SK-N-SH treated with all-trans-retinoic acid at 6 μM for 48 hours (cell line): Measurements from ENCODE around the gene SYDE2.

ENCODE experiments used
- ATAC-seq: fragments of 200-7000 bp; cut with Tn5 transposase; 3 replicates; pipeline ENCODE4 v1.9.1; 2020; ENCODE audit warnings: mild to moderate bottlenecking, moderate library complexity
- ARNTL ChIP-seq: fragments of 450-650 bp; formaldehyde crosslinking; IDR thresholded peaks from 2 replicates; pipeline ENCODE4 v1.5.0; 2020; ENCODE audit warnings: low read depth, mild to moderate bottlenecking, moderate library complexity, borderline replicate concordance
- BACH2 ChIP-seq: fragments of 250-450 bp; sonication (Bioruptor Pico); IDR thresholded peaks from 2 replicates; pipeline ENCODE4 v1.9.0; 2021; ENCODE audit warnings: mild to moderate bottlenecking, borderline replicate concordance
- CSDC2 ChIP-seq: fragments of 250-450 bp; sonication (Bioruptor Pico); IDR thresholded peaks from 2 replicates; pipeline ENCODE4 v1.5.0; 2020; ENCODE audit warnings: mild to moderate bottlenecking, moderate library complexity
- ESRRG ChIP-seq: fragments of 250-450 bp; sonication (Bioruptor Pico); IDR thresholded peaks from 2 replicates; pipeline ENCODE4 v1.6.1; 2021; ENCODE audit warnings: mild to moderate bottlenecking
- GLIS3 ChIP-seq: fragments of 250-450 bp; sonication (Bioruptor Pico); IDR thresholded peaks from 2 replicates; pipeline ENCODE4 v1.5.0; 2020; ENCODE audit warnings: mild to moderate bottlenecking, moderate library complexity
- ISL1 ChIP-seq: fragments of 250-450 bp; sonication (Bioruptor Pico); IDR thresholded peaks from 2 replicates; pipeline ENCODE4 v2.1.2; 2022; ENCODE audit warnings: mild to moderate bottlenecking, moderate library complexity
- PPARA ChIP-seq: fragments of 250-450 bp; sonication (Bioruptor Pico); IDR thresholded peaks from 2 replicates; pipeline ENCODE4 v1.5.0; 2020; ENCODE audit warnings: mild to moderate bottlenecking, borderline replicate concordance
- RARB ChIP-seq: fragments of 250-450 bp; sonication (Bioruptor Pico); IDR thresholded peaks from 2 replicates; pipeline ENCODE4 v1.8.0; 2021; ENCODE audit warnings: mild to moderate bottlenecking, moderate library complexity
- SNAI2 ChIP-seq: fragments of 250-450 bp; sonication (Bioruptor Pico); IDR thresholded peaks from 2 replicates; pipeline ENCODE4 v1.5.0; 2020; ENCODE audit warnings: mild to moderate bottlenecking, moderate library complexity
- TCF4 ChIP-seq: fragments of 250-450 bp; sonication (Bioruptor Pico); IDR thresholded peaks from 2 replicates; pipeline ENCODE4 v1.8.0; 2021; ENCODE audit warnings: mild to moderate bottlenecking, moderate library complexity, borderline replicate concordance
- TOX ChIP-seq: fragments of 250-450 bp; sonication (Bioruptor Pico); IDR thresholded peaks from 2 replicates; pipeline ENCODE4 v1.8.0; 2021; ENCODE audit warnings: mild to moderate bottlenecking, moderate library complexity, borderline replicate concordance
- ZC3H10 ChIP-seq: fragments of 250-450 bp; sonication (Bioruptor Pico); IDR thresholded peaks from 2 replicates; pipeline ENCODE4 v1.5.1; 2021; ENCODE audit warnings: mild to moderate bottlenecking, moderate library complexity
- ZFP3 ChIP-seq: fragments of 250-450 bp; sonication (Bioruptor Pico); IDR thresholded peaks from 2 replicates; pipeline ENCODE4 v1.5.0; 2020; ENCODE audit warnings: mild to moderate bottlenecking, moderate library complexity
- ZFP30 ChIP-seq: fragments of 450-650 bp; formaldehyde crosslinking; IDR thresholded peaks from 2 replicates; pipeline ENCODE4 v1.5.0; 2022; ENCODE audit warnings: mild to moderate bottlenecking, moderate library complexity
- ZNF70 ChIP-seq: fragments of 450-650 bp; formaldehyde crosslinking; IDR thresholded peaks from 2 replicates; pipeline ENCODE4 v1.5.0; 2020; ENCODE audit warnings: mild to moderate bottlenecking, moderate library complexity
- TF ChIP-seq, protein P1 (sequence below): fragments of 250-450 bp; sonication (Bioruptor Pico); IDR thresholded peaks from 2 replicates; pipeline ENCODE4 v1.8.0; 2021; ENCODE audit warnings: low read depth, mild to moderate bottlenecking, moderate library complexity, borderline replicate concordance
- TF ChIP-seq, protein P2 (sequence below): fragments of 250-450 bp; sonication (Bioruptor Pico); IDR thresholded peaks from 2 replicates; pipeline ENCODE4 v1.5.1; 2020; ENCODE audit warnings: low read depth, mild to moderate bottlenecking, moderate library complexity
- TF ChIP-seq, protein P3 (sequence below): fragments of 250-450 bp; sonication (Bioruptor Pico); IDR thresholded peaks from 2 replicates; pipeline ENCODE4 v1.5.0; 2020; ENCODE audit warnings: mild to moderate bottlenecking, moderate library complexity
- TF ChIP-seq, protein P4 (sequence below): fragments of 250-450 bp; sonication (Bioruptor Pico); IDR thresholded peaks from 2 replicates; pipeline ENCODE4 v1.8.0; 2020; ENCODE audit warnings: mild to moderate bottlenecking, moderate library complexity, borderline replicate concordance
- TF ChIP-seq, protein P5 (sequence below): fragments of 250-450 bp; sonication (Bioruptor Pico); IDR thresholded peaks from 2 replicates; pipeline ENCODE4 v1.5.1; 2021; ENCODE audit warnings: mild to moderate bottlenecking, moderate library complexity

The SYDE2 gene

DNA sequence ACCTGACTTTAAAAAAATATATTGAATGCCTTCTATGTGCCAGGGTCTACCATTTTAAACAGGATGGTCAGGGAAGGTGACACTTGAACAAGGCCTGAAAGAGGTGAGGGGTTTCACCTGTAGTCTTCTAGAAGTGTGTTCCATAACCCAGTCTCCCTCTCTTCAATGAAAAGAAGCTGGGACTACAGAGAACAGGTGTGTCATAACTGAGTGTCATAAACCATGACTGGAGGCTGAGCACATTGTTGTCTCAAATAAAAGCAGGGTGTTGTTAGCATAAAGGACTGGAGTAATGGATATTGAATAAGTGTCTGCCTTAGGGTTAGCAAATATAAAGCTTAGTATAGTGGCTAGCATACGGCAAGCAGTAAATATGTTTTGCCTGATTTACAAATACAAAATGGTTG, 65.4 kb downstream of the SYDE2 start:
- no peak for TF ChIP-seq GLIS3 (CRISPR knock-in tag)
- TF ChIP-seq ZNF70 (CRISPR knock-in tag): no peak
- no peak for TF ChIP-seq ISL1 (CRISPR knock-in tag)
- no peak for TF ChIP-seq ZFP3 (CRISPR knock-in tag)
- TF ChIP-seq, protein P1, sequence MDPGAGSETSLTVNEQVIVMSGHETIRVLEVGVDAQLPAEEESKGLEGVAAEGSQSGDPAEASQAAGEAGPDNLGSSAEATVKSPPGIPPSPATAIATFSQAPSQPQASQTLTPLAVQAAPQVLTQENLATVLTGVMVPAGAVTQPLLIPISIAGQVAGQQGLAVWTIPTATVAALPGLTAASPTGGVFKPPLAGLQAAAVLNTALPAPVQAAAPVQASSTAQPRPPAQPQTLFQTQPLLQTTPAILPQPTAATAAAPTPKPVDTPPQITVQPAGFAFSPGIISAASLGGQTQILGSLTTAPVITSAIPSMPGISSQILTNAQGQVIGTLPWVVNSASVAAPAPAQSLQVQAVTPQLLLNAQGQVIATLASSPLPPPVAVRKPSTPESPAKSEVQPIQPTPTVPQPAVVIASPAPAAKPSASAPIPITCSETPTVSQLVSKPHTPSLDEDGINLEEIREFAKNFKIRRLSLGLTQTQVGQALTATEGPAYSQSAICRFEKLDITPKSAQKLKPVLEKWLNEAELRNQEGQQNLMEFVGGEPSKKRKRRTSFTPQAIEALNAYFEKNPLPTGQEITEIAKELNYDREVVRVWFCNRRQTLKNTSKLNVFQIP (CRISPR knock-in tag): no peak
- TF ChIP-seq SNAI2 (CRISPR knock-in tag): no peak
- TF ChIP-seq, protein P2, sequence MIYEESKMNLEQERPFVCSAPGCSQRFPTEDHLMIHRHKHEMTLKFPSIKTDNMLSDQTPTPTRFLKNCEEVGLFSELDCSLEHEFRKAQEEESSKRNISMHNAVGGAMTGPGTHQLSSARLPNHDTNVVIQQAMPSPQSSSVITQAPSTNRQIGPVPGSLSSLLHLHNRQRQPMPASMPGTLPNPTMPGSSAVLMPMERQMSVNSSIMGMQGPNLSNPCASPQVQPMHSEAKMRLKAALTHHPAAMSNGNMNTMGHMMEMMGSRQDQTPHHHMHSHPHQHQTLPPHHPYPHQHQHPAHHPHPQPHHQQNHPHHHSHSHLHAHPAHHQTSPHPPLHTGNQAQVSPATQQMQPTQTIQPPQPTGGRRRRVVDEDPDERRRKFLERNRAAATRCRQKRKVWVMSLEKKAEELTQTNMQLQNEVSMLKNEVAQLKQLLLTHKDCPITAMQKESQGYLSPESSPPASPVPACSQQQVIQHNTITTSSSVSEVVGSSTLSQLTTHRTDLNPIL (CRISPR knock-in tag): no peak
- no peak for TF ChIP-seq ZC3H10
- no peak for TF ChIP-seq ZFP30 (CRISPR knock-in tag)
- no peak for TF ChIP-seq RARB
- TF ChIP-seq PPARA (CRISPR knock-in tag): no peak
- no peak for TF ChIP-seq ESRRG (CRISPR knock-in tag)
- TF ChIP-seq, protein P3, sequence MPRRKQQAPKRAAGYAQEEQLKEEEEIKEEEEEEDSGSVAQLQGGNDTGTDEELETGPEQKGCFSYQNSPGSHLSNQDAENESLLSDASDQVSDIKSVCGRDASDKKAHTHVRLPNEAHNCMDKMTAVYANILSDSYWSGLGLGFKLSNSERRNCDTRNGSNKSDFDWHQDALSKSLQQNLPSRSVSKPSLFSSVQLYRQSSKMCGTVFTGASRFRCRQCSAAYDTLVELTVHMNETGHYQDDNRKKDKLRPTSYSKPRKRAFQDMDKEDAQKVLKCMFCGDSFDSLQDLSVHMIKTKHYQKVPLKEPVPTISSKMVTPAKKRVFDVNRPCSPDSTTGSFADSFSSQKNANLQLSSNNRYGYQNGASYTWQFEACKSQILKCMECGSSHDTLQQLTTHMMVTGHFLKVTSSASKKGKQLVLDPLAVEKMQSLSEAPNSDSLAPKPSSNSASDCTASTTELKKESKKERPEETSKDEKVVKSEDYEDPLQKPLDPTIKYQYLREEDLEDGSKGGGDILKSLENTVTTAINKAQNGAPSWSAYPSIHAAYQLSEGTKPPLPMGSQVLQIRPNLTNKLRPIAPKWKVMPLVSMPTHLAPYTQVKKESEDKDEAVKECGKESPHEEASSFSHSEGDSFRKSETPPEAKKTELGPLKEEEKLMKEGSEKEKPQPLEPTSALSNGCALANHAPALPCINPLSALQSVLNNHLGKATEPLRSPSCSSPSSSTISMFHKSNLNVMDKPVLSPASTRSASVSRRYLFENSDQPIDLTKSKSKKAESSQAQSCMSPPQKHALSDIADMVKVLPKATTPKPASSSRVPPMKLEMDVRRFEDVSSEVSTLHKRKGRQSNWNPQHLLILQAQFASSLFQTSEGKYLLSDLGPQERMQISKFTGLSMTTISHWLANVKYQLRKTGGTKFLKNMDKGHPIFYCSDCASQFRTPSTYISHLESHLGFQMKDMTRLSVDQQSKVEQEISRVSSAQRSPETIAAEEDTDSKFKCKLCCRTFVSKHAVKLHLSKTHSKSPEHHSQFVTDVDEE (CRISPR knock-in tag): no peak
- TF ChIP-seq TOX (CRISPR knock-in tag): no peak

DNA sequence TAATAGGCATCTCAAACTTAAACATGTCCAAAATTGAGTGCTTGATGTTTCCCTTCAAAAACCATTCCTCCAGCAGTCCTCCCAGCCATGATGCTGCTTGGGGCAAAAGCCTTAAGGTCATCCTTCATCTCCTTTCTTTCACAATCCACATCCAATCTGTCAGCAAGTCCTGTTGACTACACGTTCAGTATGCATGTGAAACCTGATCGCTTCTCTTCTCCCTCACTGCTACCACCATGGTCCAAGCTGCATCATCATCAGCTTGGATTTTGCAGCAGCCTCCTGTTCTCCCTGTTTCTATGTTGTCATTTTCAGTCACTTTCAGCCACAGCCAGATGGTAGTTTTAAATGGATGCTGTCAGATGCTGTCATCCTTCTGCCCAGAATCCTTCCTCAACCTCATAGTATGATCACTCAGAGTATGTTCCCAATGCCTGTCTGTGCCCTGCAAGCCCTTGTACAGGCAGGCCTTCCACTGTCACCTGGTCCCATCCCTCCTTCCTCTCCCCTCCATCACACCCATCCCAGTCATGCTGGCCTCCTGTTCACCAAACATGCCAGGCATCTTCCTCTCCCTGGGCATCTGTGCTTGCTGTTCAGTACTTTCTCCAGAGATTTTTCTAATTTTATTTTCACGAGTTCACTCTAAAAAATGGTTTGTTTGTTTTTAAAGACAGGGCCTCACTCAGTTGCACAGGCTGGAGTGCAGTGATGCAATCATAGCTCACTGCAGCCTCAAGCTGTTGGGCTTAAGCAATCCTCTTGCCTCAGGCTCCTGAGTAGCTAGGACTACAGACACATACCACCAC, 66.0 kb downstream of the SYDE2 start:
- no peak for ATAC-seq
- TF ChIP-seq, protein P2 (CRISPR knock-in tag): no peak
- TF ChIP-seq BACH2 (CRISPR knock-in tag) (no peak), ZNF70 (CRISPR knock-in tag) (no peak), TOX (CRISPR knock-in tag) (no peak), ARNTL (no peak), CSDC2 (CRISPR knock-in tag) (no peak), TCF4 (CRISPR knock-in tag) (no peak), ISL1 (CRISPR knock-in tag) (no peak), PPARA (CRISPR knock-in tag) (no peak), SNAI2 (CRISPR knock-in tag) (no peak), ESRRG (CRISPR knock-in tag) (no peak), ZFP30 (CRISPR knock-in tag) (no peak), ZFP3 (CRISPR knock-in tag) (no peak)
- TF ChIP-seq, protein P4, sequence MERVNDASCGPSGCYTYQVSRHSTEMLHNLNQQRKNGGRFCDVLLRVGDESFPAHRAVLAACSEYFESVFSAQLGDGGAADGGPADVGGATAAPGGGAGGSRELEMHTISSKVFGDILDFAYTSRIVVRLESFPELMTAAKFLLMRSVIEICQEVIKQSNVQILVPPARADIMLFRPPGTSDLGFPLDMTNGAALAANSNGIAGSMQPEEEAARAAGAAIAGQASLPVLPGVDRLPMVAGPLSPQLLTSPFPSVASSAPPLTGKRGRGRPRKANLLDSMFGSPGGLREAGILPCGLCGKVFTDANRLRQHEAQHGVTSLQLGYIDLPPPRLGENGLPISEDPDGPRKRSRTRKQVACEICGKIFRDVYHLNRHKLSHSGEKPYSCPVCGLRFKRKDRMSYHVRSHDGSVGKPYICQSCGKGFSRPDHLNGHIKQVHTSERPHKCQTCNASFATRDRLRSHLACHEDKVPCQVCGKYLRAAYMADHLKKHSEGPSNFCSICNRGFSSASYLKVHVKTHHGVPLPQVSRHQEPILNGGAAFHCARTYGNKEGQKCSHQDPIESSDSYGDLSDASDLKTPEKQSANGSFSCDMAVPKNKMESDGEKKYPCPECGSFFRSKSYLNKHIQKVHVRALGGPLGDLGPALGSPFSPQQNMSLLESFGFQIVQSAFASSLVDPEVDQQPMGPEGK (CRISPR knock-in tag): no peak
- TF ChIP-seq, protein P5, sequence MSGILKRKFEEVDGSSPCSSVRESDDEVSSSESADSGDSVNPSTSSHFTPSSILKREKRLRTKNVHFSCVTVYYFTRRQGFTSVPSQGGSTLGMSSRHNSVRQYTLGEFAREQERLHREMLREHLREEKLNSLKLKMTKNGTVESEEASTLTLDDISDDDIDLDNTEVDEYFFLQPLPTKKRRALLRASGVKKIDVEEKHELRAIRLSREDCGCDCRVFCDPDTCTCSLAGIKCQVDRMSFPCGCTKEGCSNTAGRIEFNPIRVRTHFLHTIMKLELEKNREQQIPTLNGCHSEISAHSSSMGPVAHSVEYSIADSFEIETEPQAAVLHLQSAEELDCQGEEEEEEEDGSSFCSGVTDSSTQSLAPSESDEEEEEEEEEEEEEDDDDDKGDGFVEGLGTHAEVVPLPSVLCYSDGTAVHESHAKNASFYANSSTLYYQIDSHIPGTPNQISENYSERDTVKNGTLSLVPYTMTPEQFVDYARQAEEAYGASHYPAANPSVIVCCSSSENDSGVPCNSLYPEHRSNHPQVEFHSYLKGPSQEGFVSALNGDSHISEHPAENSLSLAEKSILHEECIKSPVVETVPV (CRISPR knock-in tag): no peak
- TF ChIP-seq, protein P1 (CRISPR knock-in tag): no peak

More for the DNA sequence above, 65.4 kb downstream of the SYDE2 start:
- ATAC-seq: no peak
